Activated CD4-positive, CD25-positive, alpha-beta regulatory T cell (primary cell): ENCODE results near the gene SLC13A1.

Experiments used
- DNase-seq, 4 experiments: peaks; one replicate each; lab custom pipeline; 2025; lab: John Stamatoyannopoulos, UW

The SLC13A1 gene

DNA sequence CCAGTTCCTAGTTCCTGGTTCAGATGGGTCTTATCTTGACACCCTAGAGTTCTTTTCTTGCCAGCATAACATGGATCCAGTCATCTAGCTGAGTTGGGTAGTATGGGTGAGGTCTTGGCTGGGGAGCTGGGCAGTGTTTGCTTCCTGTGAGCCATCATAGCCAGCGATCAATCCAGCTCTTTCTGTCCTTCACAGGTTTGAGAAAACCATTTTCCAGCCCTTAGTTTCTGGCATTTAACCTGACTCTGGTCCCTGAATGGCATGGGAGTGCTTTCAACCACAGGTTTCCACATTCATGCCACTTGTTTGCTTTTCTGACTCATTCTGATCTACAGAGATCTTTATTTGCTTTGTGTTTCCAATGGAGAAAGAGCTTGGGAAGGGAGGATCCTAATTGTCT is 8.6 kb downstream of the SLC13A1 start:
- DNase-seq: no peak

- DNase-seq: no peak
Measured at GRCh38 chr7:123190109-123190831, 9.5 kb downstream of the SLC13A1 start.

GRCh38 chr7:123185756-123186155 is 14.0 kb downstream of the SLC13A1 start:
- DNase-seq: no peak

GRCh38 chr7:123184271-123184670 is 15.5 kb downstream of the SLC13A1 start:
- no peak for DNase-seq

DNA sequence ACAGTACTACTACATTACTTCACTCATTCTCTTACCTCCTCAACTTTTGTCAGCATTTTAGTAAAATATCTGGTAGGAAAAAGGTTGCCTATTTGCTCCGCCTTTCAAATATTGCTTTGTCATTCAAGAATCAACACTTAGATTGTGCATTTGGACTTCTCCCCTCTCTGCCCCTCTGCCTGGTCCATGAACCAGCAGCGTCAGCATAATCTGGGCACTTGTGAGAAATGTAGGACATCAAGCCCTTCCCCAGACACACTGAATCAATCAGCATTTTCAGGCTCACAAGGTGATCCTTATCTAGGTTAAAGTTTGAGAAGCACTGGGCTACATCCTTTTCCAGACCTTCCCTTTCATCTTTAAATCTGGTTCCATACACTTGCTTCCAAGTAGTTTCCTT is 16.3 kb downstream of the SLC13A1 start:
- DNase-seq: no peak

GRCh38 chr7:123177442-123177841 is 22.3 kb downstream of the SLC13A1 start:
- DNase-seq: no peak

- no peak for DNase-seq
Measured at GRCh38 chr7:123170333-123171246, 29.2 kb downstream of the SLC13A1 start.

GRCh38 chr7:123169065-123169464 is 30.7 kb downstream of the SLC13A1 start:
- DNase-seq: no peak

- DNase-seq: no peak
Measured at GRCh38 chr7:123157606-123158005, 42.2 kb downstream of the SLC13A1 start.

- DNase-seq: no peak
Measured at GRCh38 chr7:123155571-123155970, 44.2 kb downstream of the SLC13A1 start.

DNA sequence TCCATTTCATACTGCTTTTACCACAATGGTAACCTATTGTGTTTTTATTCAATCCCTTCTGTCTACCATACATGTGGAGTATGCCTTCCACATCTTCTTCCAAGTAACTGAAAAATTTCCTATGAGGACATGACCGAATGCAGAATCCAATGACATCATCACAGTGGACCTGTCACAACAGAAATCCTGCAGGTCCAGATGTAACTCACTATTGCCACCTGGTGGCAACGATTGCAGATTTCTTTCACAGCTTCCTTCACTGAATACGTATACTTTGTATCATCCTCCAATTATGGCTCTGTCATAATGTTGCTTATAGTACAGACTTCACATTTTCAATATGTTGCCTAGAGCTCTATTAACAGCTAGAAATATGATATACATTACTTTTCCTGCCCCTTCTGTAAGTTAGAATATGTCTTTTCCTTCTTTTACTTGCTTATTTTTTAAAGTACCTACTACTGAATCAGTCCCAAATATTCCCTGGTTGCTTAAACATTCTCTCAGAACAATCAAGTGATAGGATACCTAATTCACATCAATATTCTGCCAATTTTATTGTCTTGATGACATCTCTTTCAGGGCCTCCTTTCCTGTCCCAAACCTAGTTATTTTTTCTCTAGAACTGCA is 45.4 kb downstream of the SLC13A1 start:
- DNase-seq: peak in 1 of 4 experiments; percentile 1

GRCh38 chr7:123151443-123151842 is 48.3 kb downstream of the SLC13A1 start:
- no peak for DNase-seq

- no peak for DNase-seq
Measured at GRCh38 chr7:123148813-123149212, 51.0 kb downstream of the SLC13A1 start.

- no peak for DNase-seq
Measured at GRCh38 chr7:123143252-123144006, 56.3 kb downstream of the SLC13A1 start.

DNA sequence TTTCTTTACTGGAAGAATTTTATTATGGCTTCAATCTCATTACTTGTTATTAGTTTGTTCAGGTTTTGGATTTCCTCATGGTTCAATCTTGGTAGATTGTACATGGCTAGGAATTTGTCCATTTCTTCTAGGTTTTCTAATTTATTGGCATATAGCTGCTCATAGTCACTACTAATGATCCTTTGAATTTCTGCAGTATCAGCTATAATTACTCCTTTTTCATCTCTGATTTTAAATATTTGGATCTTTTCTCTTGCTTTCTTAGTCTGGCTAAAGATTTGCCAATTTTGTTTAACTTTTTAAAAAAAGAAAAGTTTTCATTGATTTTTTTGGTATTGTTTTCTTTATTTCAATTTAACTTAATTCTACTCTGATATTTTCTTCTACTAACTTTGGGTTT is 59.2 kb downstream of the SLC13A1 start:
- DNase-seq: no peak

GRCh38 chr7:123135960-123136359 is 63.8 kb downstream of the SLC13A1 start:
- DNase-seq: no peak

DNA sequence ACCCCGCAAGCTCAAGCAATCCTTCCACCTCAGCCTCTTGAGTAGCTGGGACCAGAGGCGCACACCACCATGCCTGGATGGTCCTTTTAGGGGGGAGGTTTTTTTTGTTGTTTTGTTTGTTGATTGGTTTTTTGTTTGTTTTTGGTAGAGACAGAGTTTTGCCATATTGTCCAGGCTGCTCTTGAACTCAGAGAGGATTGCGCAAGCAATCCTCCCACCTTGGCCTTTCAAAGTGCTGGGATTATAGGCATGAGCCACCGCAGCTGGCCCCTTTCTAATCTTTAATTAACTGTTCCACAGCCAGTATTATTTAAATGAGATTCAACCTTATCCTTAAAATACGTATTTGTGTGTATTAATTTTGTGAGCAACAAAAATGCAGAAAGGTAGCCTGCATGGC is 65.8 kb downstream of the SLC13A1 start:
- no peak for DNase-seq

GRCh38 chr7:123131961-123132360 is 67.8 kb downstream of the SLC13A1 start:
- no peak for DNase-seq

- DNase-seq: no peak
Measured at GRCh38 chr7:123131556-123131955, 68.2 kb downstream of the SLC13A1 start.

DNA sequence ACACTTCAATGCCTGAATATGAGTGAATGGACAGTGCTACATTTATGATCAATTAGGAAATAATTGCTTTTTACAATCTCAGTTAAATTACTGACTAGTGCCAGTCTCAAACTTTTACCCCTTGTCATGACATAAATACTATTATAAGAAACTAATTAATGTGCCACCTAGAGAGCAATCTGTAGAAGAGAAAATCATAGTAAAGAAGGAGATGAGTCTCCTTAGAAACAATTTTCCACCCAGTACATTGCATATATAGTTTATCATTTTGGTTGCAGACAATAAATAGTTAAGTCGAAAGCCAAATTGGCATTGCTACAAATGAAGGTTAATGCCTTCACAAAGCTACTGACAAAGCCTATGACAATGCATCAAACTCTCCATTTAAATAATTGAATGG is 68.6 kb downstream of the SLC13A1 start:
- no peak for DNase-seq

DNA sequence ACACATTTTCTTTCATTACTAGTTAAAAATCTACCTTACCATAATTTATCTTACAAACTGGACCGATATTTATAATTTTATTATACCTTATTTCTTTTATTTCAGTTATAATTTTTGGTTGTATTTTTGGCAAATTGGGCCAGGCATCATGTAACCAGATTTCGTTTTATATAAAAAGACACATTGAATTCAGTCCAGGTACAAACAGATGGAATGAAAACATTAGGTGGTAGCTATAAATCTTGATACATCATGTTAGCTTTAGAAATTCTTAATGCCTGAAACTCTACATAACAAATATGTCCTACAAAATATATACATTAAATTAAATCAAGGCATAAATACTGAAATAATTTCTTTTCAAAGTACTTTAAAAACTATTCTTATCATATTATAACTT is 73.1 kb downstream of the SLC13A1 start:
- no peak for DNase-seq

- no peak for DNase-seq
Measured at GRCh38 chr7:123126171-123126570, 73.6 kb downstream of the SLC13A1 start.
